ENCODE measurements around the gene NAT9.

The NAT9 gene

DNA sequence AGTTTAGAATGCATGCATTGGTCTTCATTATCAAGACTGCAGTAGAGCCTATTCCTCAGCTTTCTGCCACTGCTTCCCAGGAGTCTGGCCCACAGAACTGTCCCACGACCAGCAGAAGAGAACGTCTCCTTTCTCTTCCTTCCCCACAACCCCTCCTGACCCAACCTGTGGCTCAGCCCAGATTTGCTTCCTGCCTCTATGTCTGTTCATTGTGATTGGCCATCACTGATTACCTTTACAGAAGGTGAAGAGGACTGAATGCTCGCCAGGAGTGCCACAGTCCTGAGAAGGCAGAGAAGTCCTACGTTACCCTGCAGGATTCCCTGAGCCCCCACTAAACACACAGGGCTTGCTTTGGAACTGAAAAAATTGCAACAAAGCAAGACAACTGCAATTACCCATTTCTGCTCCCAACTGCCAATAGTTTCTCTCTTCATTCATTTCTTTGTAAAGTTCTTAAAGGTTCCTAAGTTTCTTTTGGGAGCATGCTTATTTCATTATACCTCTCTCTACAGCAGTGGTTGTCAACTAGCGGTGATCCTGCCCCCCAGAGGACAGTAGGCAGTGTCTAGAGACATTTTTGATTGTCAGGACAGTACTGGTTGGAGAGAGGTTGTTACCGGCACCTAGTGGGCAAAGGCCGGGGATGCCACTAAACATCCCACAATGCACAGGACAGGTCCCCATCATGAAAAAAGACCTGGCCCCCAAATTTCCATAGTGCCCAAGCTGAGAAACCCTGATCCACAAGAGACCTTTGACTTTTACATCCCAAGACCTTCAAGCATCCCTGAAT lies 4.5 kb upstream of the NAT9 start:
- DNase-seq (ENCODE audit: low spot score), result peak; percentile 47

DNA sequence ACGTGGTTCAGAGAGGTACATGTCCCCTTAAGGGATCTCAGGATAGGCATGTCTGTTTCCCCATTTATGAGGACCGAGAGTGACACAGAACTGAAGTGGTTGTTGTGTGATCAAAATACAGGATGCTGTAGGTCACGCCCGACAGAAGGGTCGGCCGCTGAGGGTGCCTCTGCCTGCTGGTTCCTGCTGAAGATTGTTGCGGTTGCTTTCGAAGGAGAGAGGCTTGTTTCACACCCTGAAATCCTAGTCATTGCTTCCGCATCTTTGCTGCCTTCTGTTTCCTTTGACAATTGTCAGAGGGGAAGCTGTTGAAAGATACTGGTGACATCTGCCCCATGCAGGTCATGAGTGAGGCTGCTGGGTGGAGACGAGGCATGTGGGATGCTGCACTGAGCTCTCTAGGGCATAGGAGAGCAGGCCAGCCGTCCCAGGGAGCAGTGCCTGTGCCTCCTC lies 3.8 kb upstream of the NAT9 start:
- no peak for DNase-seq (ENCODE audit: low spot score)

- no peak for DNase-seq (ENCODE audit: low spot score)
Observed at GRCh38 chr17:74779501-74779900, 3.4 kb upstream of the NAT9 start.

- DNase-seq (ENCODE audit: low spot score), result no peak
Observed at GRCh38 chr17:74778960-74779359, 2.8 kb upstream of the NAT9 start.

GRCh38 chr17:74777901-74778515 lies 1.9 kb upstream of the NAT9 start:
- DNase-seq (ENCODE audit: low spot score), result no peak

- DNase-seq (ENCODE audit: low spot score), result no peak
Observed at GRCh38 chr17:74776990-74777389, 845 bp upstream of the NAT9 start.

DNA sequence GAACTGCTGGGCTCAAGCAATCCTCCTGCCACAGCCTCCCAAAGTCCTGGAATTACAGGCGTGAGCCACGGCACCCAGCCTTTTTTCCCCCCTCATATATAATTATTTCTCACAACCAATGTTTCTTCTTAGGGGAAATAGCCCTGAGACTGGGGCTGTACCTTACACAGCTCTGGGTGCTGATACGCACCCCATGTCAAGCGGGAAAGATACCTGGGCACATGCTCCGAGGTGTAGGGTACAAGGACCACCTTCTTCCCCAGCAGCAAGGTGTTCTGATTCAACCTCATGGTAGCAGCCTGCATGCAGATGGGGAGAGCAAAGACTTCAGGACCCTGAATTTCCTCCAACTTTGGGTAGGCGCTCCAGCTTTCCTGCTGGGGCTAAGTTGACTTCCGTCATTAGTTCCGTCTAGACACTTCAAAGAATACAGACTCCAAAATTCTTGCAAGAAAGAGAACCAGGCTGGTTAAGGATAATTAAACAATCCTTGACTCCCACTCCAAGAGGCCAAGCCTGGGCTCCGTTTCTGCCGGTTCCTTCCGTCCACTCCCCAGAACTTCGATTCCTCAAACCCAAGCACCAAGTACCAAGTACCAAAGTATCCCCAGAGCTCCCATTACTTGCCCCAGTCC lies 619 bp downstream of the NAT9 start:
- DNase-seq (ENCODE audit: low spot score), result no peak

- no peak for DNase-seq (ENCODE audit: low spot score)
Observed at GRCh38 chr17:74773871-74774286, 2.3 kb downstream of the NAT9 start.

- DNase-seq (ENCODE audit: low spot score), result no peak
Observed at GRCh38 chr17:74773414-74773813, 2.7 kb downstream of the NAT9 start.

GRCh38 chr17:74772053-74772452 lies 4.1 kb downstream of the NAT9 start:
- DNase-seq (ENCODE audit: low spot score), result no peak

GRCh38 chr17:74771319-74771914 lies 4.7 kb downstream of the NAT9 start:
- DNase-seq (ENCODE audit: low spot score), result no peak

DNA sequence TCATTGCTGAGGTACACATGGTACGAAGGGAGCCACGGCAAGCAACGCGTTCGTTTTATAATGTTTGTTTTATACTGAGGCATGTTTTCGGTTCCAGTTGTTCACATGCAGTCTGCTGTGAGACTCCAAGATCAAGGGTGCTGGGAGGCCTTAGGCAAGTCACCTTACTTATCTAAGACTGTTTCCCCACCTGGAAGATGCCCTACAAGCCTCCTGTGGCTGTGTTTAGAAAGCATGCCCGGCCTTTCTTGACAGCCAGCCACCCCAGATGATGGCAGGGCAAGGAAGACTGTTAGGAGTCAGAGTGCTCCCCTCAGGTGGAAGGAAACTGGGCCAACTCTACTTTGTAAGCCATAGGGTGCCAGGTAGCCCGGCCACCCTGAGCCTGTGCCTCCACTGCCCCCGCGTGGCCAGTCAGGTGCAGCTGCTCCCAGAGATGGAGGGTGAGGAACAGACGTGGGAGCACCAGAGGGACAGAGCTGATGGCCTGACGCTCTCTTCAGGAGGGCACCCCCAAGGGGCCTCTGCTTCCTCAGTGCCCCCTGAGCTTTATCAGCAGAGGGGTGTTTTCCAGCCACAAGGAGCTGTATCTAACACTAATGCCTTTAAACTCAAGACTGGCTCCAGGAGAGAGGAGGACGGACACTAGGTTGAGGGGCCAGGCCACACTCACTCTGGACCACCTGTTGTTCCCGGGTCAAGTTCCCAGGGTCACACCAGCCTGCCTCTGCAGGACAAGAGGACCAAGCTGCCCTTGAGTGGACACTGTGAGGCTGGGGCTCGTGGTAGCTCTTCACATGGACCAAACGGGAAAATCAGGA lies 5.4 kb downstream of the NAT9 start:
- peak; percentile 63 for DNase-seq (ENCODE audit: low spot score)

GRCh38 chr17:74769856-74770497 lies 6.2 kb downstream of the NAT9 start:
- no peak for DNase-seq (ENCODE audit: low spot score)

GRCh38 chr17:74769266-74769855 lies 6.8 kb downstream of the NAT9 start:
- DNase-seq (ENCODE audit: low spot score), result no peak

DNA sequence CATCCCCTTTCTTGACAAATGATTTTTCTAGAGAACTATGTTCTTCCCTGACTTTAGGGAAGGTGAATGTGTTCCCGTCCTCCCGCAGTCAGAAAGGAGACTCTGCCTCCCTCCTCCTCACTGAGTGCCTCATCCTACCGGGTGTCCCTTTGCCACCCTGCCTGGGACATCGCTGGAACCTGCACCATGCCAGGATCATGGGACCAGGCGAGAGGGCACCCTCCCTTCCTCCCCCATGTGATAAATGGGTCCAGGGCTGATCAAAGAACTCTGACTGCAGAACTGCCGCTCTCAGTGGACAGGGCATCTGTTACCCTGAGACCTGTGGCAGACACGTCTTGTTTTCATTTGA lies 7.4 kb downstream of the NAT9 start:
- DNase-seq (ENCODE audit: low spot score), result no peak

- DNase-seq (ENCODE audit: low spot score), result no peak
Observed at GRCh38 chr17:74768069-74768762, 7.9 kb downstream of the NAT9 start.

GRCh38 chr17:74767111-74767516 lies 9.0 kb downstream of the NAT9 start:
- no peak for DNase-seq (ENCODE audit: low spot score)

DNA sequence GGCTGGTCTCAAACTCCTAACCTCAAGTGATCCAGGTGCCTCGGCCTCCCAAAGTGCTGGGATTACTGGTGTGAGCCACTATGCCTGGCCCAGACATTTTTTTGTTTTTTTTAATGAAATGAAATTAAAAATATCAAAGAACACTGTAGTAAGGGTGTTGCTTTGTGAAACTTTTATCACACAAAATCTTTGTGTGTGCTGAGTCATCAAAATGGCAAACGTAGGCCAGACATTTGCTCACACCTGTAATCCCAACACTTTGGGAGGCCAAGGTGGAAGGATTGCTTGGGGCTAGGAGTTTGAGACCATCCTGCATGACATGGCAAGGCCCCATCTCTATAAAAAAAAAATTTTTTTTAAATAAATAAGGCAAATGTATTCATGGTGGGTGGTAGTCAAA lies 9.7 kb downstream of the NAT9 start:
- DNase-seq (ENCODE audit: low spot score), result no peak

- no peak for DNase-seq (ENCODE audit: low spot score)
Observed at GRCh38 chr17:74764751-74765286, 11.3 kb downstream of the NAT9 start.
